GM18858 (cell line): ENCODE measurements around the gene DYNLRB1.
A peak's percentile ranks its signal among the peaks of the same experiment; 100 is the strongest.
"Not testable (repeated sequence)": the region's sequence is repeated elsewhere in the genome, so short reads cannot be mapped to it uniquely, and the experiment has no call there.

Source experiments
- ATAC-seq: cut with Tn5 transposase; IDR thresholded peaks from one replicate; pipeline ENCODE4 v1.9.1; 2021; ENCODE audit not compliant: unreplicated experiment

The DYNLRB1 gene

DNA sequence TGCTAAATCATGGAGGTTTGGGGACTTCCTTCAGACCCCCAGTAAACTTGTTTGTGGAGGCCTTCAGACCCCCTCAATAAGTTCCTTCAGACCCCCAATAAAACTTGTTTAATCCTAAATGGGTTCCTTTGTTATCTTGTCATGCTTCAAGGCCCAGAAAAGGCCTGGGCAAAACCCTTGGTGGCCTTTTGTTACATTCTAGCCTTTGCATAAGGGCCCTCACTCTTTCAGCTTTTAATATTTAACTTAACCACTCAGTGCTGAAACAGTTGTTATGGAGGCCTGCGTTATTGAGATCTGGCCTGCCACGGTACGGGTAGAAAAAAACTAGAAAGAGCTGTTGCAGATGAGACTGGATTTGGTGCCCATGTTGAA is 4.3 kb upstream of the DYNLRB1 start:
- no peak for ATAC-seq

DNA sequence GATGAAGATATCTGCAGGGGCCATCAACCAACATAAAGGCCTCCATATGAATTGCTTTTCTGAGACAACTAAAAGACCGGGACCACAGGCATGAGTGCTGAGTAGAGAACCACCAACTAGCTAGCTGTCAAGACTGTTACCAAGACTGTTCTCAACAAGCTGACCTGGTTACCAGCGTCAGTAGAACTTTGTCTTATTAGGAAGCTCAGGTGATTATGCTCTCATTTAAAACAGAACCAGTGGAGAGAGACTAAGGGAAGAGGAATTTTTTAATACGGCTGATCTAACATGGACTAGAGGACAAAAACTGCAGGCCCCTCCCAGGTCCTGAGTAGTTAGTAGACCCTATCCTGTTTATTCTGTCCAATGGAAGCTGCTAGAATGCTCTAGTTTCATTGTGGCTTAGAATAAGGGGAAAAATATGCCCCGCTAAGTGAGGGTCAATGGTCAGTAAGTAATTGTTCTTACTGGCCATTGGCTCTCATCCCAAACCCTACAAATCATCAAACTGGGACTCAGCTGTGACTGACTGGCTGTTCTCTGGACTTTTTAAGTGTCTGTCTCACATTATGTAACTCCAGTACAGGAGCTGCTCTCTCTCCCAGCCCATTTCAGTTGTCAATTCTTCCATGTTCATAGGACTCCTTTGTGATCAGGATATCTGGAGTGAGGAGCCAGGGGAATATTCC is 3.8 kb upstream of the DYNLRB1 start:
- no peak for ATAC-seq

DNA sequence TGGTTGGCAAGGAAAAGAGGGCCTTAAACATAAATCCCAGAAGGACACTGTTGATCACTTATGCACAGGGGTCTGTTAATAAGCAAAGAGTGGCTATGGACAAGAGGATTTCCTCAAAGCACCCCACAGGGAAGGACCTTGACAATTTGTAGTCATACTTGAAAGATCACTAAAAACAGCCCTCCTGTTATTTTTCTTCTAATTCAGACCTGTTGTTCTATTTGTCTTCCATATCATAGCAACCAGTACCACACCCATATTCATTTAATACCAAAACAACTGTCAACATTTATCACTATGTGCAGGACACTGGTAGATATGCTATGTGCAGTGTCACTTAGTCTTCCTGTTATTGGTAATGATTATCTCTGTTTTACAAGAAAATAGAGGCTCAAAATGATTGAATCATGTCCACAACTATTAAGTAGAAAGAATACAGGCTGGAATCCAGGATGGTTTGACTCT is 3.2 kb upstream of the DYNLRB1 start:
- ATAC-seq: no peak

DNA sequence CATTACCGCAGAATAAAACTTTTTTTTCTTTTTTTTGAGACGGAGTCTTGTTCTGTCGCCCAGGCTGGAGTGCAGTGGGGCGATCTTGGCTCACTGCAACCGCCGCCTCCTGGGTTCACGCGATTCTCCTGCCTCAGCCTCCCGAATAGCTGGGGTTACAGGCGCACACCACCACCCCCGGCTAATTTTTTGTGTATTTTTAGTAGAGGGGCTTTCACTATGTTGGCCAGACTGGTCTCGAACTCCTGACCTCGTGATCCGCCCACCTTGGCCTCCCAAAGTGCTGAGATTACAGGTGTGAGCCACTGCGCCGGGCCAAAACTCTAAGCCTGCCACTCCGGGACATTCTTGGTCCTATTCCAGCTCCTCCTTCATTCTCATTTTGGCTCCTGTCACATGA is 2.2 kb upstream of the DYNLRB1 start:
- not testable (repeated sequence) for ATAC-seq

DNA sequence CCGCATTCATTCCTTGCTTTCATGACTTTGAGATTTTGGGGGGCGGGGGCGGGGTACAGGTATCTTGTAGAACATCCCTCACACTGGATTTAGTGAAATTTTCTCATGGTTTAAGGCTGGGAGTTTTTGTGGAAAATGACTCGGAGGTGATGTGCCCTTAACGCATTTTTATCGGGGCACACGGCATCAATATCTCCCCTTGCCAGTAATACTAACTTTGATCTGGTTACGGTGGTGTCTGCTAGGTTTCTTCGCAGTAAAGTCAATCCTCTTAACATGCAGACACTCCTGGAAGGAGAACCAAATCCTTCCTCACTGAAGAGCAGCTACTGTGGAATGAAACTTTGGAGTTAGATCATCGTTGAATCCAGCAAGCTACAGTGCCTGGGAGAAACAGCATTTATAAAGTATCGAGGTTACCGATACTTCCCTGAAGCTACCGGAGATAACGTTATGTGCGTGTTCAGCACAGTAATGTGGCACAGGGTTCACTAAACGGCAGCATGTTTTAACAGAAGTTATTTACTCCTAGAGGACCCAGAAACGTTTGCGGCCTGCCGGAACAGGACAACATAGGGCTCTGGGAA is 1.2 kb upstream of the DYNLRB1 start:
- ATAC-seq: no peak

DNA sequence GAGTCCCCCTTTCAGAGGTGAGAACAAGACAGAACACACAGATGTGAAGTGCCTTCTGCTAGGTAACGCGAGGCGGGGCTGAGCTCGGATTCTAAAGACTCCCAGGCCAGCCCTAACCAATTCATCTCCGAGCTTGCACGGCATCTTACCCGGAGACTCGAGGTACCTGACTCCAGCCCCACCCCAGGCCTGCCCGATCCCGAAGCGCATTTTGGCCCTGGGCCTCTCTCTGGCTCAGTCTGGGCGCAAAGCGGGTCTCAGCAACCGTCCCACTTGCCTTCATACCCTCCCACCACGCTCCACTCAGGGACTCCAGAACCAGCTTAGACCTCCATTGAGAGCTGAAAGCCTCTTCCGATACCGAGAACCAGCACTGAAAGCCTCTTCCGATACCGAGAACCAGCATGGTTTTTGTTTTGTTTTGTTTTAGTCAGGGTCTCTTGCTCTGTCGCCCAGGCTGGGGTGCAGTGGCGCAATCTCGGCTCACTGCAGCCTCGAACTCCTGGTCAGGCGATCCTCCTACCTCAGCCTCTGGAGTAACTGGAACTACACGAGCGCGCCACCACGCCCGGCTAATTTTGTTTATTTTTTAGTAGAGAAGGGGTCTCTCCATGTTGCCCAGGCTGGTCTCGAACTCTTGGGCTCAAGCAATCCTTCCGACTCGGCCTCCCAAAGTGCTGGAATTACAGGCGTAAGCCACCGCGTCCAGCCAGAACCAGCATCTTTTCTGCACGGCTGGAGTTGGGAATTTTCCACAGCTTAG is 557 bp upstream of the DYNLRB1 start:
- peak; percentile 41 for ATAC-seq

DNA sequence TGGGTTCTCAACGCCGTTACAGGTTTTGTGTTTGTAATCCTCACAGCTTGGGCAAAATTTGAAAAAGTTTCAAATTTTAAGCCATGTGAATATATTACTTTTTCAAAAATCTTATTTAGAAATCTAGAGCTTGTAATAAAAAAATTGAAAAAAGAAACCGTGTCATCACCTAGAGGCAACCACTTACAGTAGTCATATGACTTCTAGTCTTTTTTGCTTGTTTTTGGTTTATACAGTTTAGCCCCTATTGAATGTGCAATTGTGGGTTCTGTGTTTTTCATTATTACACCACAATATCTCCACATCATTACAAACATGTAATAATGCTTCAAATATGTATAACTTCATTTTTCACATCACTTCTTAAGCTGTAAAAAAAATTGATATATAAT is 888 bp downstream of the DYNLRB1 start:
- ATAC-seq: no peak

DNA sequence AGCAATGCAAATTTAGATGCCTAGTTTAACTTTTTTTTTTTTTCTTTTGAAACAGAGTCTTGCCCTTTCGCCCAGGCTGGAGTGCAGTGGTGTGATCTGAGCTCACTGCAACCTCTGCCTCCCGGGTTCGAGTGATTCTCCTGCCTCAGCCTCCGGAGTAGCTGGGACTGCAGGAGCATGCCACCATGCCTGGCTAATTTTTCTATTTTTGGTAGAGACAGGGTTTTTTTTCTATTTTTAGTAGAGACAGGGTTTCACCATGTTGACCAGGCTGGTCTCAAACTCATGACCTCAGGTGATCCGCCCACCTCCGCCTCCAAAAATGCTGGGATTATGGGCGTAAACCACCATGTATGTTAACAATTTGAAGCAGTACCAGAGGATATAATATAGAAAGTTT is 2.6 kb downstream of the DYNLRB1 start:
- ATAC-seq: not testable (repeated sequence)

DNA sequence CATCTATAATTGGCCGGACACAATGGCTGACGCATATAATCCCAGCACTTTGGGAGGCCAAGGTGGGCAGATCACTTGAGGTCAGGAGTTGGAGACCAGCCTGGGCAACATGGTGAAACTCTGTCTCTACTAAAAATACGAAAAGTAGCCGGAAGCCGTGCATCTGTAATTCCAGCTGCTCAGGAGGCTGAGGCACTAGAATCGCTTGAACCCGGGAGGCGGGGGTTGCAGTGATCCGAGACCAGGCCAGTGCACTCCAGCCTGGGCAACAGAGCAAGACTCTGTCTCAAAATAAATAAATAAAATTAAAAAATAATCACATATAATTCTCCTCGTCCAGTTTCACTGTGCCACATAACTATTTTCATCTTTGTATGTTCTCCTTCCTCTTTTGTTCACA is 3.6 kb downstream of the DYNLRB1 start:
- ATAC-seq: not testable (repeated sequence)

DNA sequence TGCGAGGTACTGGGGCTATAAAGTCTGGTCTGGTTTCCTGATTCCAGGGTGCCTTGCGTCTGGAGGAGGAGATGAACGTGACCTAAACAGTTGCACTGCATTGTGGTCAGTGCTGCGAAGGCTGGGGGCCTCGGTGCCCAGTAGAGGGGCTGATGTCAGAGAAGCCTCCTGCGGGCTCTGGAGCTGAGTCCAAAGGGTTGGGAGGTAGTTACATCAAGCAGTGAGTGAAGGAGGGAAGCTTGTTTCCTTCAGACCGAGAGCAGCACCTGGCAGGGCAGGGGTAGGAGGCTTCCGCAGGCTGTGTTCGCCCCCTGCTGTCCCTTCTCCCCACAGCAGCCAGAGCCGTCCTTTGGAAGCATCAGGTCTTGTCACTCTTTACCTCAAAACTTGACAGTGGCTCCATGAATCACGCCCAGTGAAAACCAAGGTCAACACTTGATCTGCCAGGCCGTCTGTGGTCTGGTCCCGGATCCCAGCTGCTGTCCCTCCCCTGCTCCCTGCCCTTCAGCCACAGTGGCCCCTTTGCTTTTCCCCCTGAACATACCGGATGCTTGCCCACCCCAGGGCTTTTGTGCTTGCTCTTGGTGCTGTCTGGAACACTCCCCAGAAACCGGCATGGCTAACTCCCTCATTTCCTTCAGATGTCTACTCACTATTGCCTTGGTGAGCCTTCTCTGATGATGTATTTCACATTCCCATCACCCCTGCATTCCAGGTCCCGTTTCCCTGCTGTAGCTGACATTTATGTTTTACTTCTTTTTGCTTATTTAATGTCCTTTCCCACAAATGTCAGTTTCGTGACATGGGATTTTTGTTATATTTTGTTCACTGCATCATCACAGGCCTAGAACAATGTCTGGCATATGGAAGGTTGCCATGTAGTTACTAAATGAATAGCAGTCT is 7.0 kb downstream of the DYNLRB1 start:
- no peak for ATAC-seq

DNA sequence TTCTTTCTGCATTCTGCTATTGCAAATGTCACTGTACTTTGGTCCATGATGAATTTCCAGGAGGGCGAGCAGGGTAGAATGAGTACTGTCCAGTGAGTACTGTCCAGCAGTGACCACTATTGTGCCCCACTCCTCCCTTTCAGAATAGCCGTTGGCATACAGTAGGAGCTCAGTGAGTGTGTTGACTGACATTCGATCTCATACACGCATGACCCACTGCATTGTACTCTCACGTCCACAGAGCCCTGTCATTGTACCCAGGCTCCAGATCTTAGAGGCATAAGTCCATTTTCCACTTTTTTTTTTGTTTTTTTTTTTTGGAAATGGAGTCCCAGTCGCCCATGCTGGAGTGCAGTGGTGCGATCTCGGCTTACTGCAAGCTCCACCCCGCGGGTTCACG is 8.2 kb downstream of the DYNLRB1 start:
- no peak for ATAC-seq

DNA sequence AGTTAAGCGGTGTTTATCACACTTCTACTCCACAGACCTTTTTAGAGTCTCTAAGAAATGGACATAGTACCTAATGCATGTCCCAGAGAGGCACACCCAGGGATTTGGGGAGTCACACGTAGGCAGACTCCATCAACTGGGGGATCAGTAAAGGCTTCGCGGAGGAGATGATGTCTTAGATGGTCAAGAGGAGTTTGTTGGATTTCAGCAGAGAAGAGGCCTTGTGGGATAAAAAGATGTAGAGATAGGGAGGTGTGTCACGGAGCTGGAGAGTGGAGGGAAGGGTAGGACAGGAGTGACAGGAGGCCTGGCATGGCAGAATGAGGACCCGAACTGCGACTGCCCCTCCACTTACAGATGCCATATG is 9.1 kb downstream of the DYNLRB1 start:
- no peak for ATAC-seq

DNA sequence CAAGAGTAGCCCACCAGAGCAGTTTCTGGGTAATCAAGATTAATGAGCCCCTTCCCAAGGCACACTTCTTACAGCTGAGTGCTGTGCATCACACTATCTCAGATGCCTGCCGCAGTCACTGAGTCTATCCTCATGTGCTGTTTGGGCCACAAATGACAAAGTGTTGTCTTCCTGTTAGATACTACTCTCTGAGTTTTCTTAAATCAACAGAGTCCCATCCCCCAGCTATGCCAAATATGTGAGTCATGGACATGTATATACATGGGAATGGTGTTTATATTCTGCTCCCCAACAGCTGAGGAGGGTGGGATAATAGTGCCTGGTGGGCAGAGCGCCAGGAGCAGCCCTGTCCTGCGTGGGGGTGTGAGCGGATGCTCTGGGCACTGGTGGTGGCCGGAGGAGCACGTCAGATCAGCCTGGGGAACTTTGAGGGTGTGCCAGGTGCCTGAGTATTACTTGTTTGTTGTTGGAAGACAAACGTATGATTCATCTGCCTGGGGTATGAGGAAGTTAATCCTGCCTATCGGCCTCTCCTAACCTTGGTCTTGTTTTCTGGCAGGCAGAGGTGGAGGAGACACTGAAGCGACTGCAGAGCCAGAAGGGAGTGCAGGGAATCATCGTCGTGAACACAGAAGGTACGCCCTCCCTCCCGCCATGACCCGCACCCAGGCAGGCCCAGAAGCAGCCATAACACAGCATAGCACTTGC is 9.6 kb downstream of the DYNLRB1 start:
- ATAC-seq: no peak

DNA sequence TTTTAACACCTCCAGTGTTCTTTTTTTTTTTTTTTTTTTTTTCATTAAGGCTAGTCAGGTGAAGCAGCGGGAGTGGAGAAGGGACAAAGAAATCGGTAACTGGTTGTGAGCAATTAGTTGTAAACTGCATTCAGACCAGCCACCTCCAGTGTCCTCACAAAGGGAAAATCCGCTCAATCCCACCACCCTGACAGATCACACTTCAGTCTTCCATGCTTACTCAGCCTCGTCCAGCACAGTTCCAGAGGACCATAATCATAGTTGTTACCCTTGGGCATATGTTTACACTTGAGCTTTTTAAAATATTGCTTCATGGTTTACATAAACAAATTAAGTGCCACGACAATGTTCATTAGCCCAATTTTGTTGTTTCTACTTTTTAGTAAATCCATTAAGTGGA is 10.2 kb downstream of the DYNLRB1 start:
- no peak for ATAC-seq

DNA sequence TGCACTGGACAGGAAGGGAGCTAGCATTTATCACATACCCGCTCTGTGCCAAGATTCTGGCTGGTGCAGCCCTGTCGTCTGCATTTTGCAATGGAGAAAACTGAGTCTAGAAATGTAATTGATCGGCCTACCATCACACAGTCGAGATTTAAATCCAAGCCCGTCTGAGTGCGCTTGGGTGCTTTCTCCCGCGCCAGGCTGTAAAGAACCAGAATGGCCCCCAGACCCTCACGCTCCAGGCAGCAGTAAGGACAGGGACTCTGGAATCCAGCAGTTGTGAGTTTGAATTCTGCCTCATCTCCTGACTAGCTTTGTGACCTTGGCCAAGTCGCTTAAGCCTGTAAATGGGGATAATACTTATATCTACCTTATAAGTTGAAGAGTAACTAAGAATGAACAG is 10.8 kb downstream of the DYNLRB1 start:
- ATAC-seq: no peak

DNA sequence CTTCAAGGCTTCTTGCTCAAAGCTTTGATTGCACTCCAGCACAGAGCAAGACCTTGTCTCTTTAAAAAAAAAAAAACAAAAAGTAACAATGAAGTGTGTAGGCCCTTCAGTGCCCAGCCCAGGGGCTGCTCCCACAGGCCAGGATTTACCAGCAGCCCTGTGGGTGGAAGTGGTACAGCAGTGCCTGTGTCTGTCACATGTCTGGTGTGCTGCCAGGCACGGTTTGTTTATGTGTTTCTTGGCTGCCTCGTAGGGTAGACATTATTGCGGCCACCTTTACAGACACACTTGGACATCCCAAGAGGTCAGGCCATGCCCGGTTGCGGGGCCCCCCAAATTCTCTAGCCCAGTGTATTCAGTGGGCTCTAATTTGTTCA is 12.7 kb downstream of the DYNLRB1 start:
- ATAC-seq: no peak

DNA sequence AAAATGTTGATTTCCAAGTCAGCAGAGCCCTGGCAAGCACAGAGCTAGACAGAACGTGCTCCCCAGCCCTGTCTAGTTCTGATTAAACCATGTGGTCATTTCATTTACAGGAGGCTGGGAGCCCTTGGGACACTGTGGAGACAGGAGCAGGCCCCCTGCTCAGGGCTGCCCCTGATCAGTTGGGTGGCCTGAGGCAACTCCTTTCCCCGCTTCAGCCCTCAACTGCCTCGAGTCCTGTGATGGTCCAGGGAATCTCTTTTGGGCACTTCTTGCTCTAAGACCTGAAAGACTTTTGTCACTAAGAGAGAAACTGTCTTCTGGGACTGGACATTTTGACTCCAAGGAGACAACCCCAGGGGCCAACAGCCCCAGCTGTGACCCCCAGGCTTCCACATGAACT is 13.5 kb downstream of the DYNLRB1 start:
- ATAC-seq: no peak

DNA sequence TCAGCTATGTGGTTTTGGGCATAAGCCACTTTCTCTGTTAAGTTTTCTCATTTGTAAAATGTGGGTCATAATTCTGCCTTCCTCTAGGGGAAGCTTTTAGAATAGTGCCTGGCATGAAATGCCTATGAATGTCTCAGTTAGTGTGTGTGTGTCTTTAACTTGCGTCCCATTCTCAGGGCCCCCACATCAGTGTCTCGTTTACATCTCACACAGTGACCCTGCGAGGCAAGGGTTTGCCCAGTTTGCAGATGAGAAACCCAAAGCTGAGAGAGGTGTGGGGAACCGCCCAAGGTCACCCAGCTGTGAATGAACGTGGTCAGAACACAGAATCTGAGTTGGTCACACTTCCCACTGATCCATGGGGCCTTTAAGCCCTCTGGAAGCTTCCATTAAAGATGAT is 14.1 kb downstream of the DYNLRB1 start:
- ATAC-seq: no peak

DNA sequence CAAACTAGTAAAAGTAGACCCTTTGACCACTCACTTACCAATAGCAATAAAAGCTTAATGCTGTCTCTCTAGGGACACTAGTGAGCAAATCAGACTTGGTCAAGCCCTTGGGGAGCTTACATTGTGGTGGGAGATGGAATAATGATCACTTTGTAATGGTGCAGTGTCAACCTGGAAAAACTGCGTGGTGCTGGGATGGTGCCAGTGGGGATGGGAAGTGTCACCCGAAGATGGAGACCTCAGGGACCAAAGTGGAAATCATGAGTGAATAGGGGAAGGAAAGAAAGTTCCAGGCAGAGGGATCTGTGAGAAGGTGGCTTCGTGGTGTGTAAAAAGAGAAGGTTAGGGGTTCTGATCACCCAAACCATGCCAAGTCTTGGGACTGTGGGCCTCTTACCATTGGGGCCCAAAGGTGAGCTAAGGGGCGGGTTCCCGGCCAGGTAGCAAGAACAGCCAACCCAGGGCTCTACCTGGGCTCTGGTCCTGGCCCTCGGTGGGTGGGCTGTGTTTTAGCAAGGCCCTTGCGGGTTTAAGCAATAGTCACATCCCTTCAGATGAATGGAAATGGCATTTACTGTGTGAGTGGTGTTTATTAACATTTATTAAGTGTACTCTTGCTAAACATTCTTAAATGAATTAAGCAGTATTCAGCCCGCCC is 15.5 kb downstream of the DYNLRB1 start:
- no peak for ATAC-seq

DNA sequence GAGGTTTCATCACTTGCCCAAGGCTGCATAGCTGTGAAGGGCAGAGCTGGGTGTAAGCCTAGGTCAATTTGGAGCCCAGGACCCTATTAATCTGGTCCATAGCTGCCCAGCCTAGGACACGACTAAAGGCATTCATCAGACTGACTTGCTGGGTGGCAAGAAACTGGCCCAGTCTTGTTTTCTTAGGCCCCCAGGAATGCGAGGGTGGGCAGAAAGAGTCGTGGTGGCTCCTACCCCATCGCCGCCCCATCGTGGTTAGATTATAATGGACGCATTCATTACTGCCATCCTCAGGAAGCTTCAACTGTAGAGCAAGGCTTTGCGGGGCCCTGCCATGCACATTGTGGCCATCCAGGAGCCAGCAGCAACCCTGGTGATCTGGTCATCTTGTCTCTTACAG is 16.1 kb downstream of the DYNLRB1 start:
- no peak for ATAC-seq
